HepG2 (cell line): ENCODE measurements around the gene PEAK3. TPM values are rescaled to one million over a fixed set of nuclear protein-coding genes. Genes with fewer than 3 reads are reported as not detected.

Source experiments
- AFF4 ChIP-seq: sonication (generic); formaldehyde crosslinking; IDR thresholded peaks from 2 replicates; pipeline ENCODE4 v1.4.0; 2020; ENCODE audit warnings: missing genetic modification reagents
- ATF2 ChIP-seq: sonication (generic); formaldehyde crosslinking; IDR thresholded peaks from 2 replicates; pipeline ENCODE4 v1.4.0; 2020; ENCODE audit warnings: missing genetic modification reagents
- FLYWCH1 ChIP-seq: sonication (generic); formaldehyde crosslinking; IDR thresholded peaks from 2 replicates; pipeline ENCODE4 v1.8.1; 2023; ENCODE audit warnings: mild to moderate bottlenecking, missing genetic modification reagents
- HOXA5 ChIP-seq: sonication (generic); formaldehyde crosslinking; IDR thresholded peaks from 2 replicates; pipeline ENCODE4 v1.4.0; 2020; ENCODE audit warnings: missing genetic modification reagents
- HOXA7 ChIP-seq: sonication (generic); formaldehyde crosslinking; IDR thresholded peaks from 2 replicates; pipeline ENCODE4 v1.8.1; 2022; ENCODE audit warnings: mild to moderate bottlenecking, missing genetic modification reagents, moderate library complexity
- MEIS2 ChIP-seq: sonication (generic); formaldehyde crosslinking; IDR thresholded peaks from 2 replicates; pipeline ENCODE4 v1.9.0; 2021; ENCODE audit warnings: mild to moderate bottlenecking, missing genetic modification reagents
- NFKB2 ChIP-seq: sonication (generic); formaldehyde crosslinking; IDR thresholded peaks from 2 replicates; pipeline ENCODE4 v1.4.0; 2020; ENCODE audit warnings: missing genetic modification reagents, borderline replicate concordance
- SIN3B ChIP-seq: fragments of 150-350 bp; IDR thresholded peaks from 2 replicates; pipeline ENCODE4 v1.6.1; 2014; ENCODE audit warnings: low read length
- SRF ChIP-seq: IDR thresholded peaks from 2 replicates; pipeline ENCODE4 v1.6.1; 2011; ENCODE audit warnings: mild to moderate bottlenecking, low read depth, low read length, moderate library complexity
- XRCC5 ChIP-seq: fragments of 200-400 bp; formaldehyde crosslinking; optimal IDR thresholded peaks from 2 replicates; pipeline ENCODE3; 2017; ENCODE audit warnings: mild to moderate bottlenecking, low read length
- ZFP41 ChIP-seq: sonication (generic); formaldehyde crosslinking; IDR thresholded peaks from 2 replicates; pipeline ENCODE4 v1.4.0; 2020; ENCODE audit warnings: mild to moderate bottlenecking, missing genetic modification reagents, borderline replicate concordance
- ZNF512 ChIP-seq: sonication (generic); formaldehyde crosslinking; IDR thresholded peaks from 2 replicates; pipeline ENCODE4 v1.4.0; 2020; ENCODE audit warnings: mild to moderate bottlenecking, missing genetic modification reagents
- ZNF569 ChIP-seq: sonication (generic); formaldehyde crosslinking; IDR thresholded peaks from 2 replicates; pipeline ENCODE4 v1.5.0; 2020; ENCODE audit warnings: mild to moderate bottlenecking, missing genetic modification reagents, moderate library complexity, borderline replicate concordance
- ZNF660 ChIP-seq: sonication (generic); formaldehyde crosslinking; IDR thresholded peaks from 2 replicates; pipeline ENCODE4 v1.5.1; 2020; ENCODE audit warnings: mild to moderate bottlenecking, low read depth, missing genetic modification reagents, borderline replicate concordance
- polyA plus RNA-seq, 8 experiments: library from polyadenylated mRNA; depleted of rRNA in 3 of 8; stranded (reverse) in 7 of 8; unstranded in 1 of 8; fragments of >200 nt; fragmentation: Illumina TruSeq in 4 of 8; extraction: Trizol in 4 of 8; gene quantifications; 2 replicates each; pipeline versions ENCODE4 v1.2.1 to v1.2.3, GENCODE V29; 2011 to 2016; ENCODE audit warnings: low read depth in 4 of 8, missing spikeins in 1 of 8, mixed read lengths in 1 of 8; ENCODE audit not compliant: insufficient read depth in 1 of 8
- total RNA-seq, 5 experiments: library from RNA; depleted of rRNA; stranded (reverse); fragments of >200 nt; fragmentation: Illumina TruSeq; extraction: Trizol; gene quantifications; 2 replicates each; pipeline ENCODE4 v1.2.3, GENCODE V29; 2016; ENCODE audit warnings: low read depth in 1 of 5
- TF ChIP-seq, protein P1 (sequence below): sonication (generic); formaldehyde crosslinking; IDR thresholded peaks from 2 replicates; pipeline ENCODE4 v1.4.0; 2020; ENCODE audit warnings: mild to moderate bottlenecking, missing genetic modification reagents

Gene PEAK3
- total and polyA plus RNA-seq, 2 of the 13 experiments (the other 11 are each of a cell fraction or from before 2014, with no cell fraction given) = not detected

DNA sequence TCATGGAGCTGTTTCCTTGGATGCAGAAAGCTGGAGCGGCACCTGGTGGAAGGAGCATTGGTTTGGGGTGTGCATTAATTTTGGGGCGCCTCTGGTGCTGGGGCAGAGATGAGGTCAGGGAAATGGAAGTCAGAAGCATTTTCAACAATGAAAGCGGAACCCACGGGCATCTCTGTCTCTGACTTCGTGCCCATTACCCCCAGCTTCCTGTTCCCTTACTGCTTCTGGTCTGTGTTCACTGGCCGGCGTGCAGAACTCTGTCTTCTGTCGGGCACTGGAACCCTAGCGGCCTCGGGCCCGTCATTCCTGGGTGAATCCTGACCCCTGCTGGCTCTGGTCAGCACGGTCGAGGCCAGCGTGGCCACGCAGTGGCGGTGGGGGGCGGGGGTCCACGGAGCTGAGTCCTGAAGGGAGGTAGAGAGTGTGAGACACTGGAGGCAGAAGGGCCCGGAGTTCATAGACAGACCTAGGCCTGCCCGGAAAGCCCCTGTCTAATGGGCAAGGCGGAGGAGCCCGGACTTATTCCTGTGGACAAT lies 33.9 kb upstream of the PEAK3 start (continued):
- TF ChIP-seq ATF2 (CRISPR knock-in tag) (no peak; the same call in 1 of the 2 replicates), ZFP41 (CRISPR knock-in tag) (no peak; the same call in 1 of the 2 replicates), NFKB2 (CRISPR knock-in tag) (no peak; the same call in 1 of the 2 replicates), FLYWCH1 (CRISPR knock-in tag) (no peak), HOXA5 (CRISPR knock-in tag) (no peak), MEIS2 (CRISPR knock-in tag) (no peak), ZNF512 (CRISPR knock-in tag) (no peak), HOXA7 (no peak), ZNF569 (no peak), ZNF660 (CRISPR knock-in tag) (no peak), SIN3B (no peak), XRCC5 (peak; percentile 90), SRF (no peak), AFF4 (no peak)
- TF ChIP-seq, protein P1, sequence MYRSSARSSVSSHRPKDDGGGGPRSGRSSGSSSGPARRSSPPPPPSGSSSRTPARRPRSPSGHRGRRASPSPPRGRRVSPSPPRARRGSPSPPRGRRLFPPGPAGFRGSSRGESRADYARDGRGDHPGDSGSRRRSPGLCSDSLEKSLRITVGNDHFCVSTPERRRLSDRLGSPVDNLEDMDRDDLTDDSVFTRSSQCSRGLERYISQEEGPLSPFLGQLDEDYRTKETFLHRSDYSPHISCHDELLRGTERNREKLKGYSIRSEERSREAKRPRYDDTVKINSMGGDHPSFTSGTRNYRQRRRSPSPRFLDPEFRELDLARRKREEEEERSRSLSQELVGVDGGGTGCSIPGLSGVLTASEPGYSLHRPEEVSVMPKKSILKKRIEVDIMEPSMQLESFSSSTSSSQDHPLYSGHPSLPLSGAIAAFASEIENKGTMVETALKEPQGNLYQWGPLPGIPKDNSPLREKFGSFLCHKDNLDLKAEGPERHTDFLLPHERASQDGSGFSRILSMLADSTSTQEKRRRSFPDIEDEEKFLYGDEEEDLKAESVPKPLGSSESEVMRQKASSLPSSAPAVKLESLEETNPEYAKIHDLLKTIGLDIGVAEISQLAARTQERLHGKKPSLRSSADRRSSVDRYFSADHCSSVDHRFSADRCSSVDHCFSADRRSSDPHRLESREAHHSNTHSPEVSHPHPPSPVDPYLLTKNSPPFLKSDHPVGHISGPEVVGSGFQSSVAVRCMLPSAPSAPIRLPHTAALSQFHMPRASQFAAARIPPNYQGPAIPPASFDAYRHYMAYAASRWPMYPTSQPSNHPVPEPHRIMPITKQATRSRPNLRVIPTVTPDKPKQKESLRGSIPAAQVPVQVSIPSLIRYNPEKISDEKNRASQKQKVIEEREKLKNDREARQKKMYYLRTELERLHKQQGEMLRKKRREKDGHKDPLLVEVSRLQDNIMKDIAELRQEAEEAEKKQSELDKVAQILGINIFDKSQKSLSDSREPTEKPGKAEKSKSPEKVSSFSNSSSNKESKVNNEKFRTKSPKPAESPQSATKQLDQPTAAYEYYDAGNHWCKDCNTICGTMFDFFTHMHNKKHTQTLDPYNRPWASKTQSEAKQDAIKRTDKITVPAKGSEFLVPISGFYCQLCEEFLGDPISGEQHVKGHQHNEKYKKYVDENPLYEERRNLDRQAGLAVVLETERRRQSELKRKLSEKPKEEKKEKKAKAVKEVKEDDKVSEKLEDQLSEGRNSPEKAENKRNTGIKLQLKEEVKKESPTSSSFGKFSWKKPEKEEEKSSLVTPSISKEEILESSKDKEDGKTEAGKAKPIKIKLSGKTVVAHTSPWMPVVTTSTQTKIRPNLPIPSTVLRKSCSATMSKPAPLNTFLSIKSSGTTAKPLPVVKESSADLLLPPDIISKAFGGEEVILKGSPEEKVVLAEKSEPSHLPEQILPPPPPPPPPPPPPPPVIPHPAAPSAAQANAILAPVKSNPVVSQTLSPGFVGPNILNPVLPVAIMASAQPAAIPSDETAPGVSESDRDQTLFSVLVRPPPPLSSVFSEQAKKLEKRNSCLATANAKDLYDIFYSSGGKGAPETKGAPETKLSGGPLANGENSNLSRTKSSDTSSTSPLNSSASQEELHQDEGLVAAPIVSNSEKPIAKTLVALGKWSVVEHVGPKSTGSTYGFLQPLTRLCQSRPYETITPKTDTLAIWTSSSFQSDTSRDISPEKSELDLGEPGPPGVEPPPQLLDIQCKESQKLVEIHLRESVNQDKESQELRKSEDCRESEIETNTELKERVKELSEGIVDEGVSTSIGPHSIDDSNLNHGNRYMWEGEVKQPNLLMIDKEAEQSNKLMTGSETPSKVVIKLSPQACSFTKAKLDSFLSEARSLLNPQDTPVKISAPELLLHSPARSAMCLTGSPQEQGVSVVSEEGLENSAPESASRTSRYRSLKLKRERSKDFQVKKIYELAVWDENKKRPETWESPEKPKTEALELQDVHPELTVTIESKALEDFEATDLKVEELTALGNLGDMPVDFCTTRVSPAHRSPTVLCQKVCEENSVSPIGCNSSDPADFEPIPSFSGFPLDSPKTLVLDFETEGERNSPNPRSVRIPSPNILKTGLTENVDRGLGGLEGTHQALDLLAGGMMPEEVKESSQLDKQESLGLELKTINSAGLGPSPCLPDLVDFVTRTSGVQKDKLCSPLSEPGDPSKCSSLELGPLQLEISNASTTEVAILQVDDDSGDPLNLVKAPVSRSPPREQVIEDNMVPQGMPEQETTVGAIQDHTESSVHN (CRISPR knock-in tag) = no peak
